ENCODE data around the gene ENOX1.

The ENOX1 gene

GRCh38 chr13:43441464-43441863 is 345.3 kb downstream of the ENOX1 start:
- no peak for DNase-seq (ENCODE audit: low read depth)
- H3K4me3 ChIP-seq (ENCODE audit: low read length) = no peak overlapping the region
- TF ChIP-seq CTCF (conservative IDR thresholded peaks at IDR 0.05; ENCODE audit: low read length) = no peak

- DNase-seq (ENCODE audit: low read depth) = no peak
- H3K4me3 ChIP-seq (ENCODE audit: low read length) = no peak overlapping the region
Observed at GRCh38 chr13:43434191-43434590, 352.6 kb downstream of the ENOX1 start.

GRCh38 chr13:43433691-43434141 is 353.1 kb downstream of the ENOX1 start:
- H3K4me3 ChIP-seq (ENCODE audit: low read length) = no peak overlapping the region
- peak; percentile 36 for DNase-seq (ENCODE audit: low read depth)
- no peak for TF ChIP-seq CTCF (conservative IDR thresholded peaks at IDR 0.05; ENCODE audit: low read length)

More at GRCh38 chr13:43434191-43434590, 352.6 kb downstream of the ENOX1 start:
- TF ChIP-seq CTCF (conservative IDR thresholded peaks at IDR 0.05; ENCODE audit: low read length) = no peak

GRCh38 chr13:43432958-43433357 is 353.8 kb downstream of the ENOX1 start:
- DNase-seq (ENCODE audit: low read depth) = peak; percentile 54
- no peak for TF ChIP-seq CTCF (conservative IDR thresholded peaks at IDR 0.05; ENCODE audit: low read length)
- no peak overlapping the region for H3K4me3 ChIP-seq (ENCODE audit: low read length)

GRCh38 chr13:43431841-43432240 is 354.9 kb downstream of the ENOX1 start:
- no peak overlapping the region for H3K4me3 ChIP-seq (ENCODE audit: low read length)
- DNase-seq (ENCODE audit: low read depth) = no peak
- TF ChIP-seq CTCF (conservative IDR thresholded peaks at IDR 0.05; ENCODE audit: low read length) = no peak

GRCh38 chr13:43431290-43431716 is 355.5 kb downstream of the ENOX1 start:
- no peak for DNase-seq (ENCODE audit: low read depth)
- H3K4me3 ChIP-seq (ENCODE audit: low read length) = no peak overlapping the region
- no peak for TF ChIP-seq CTCF (conservative IDR thresholded peaks at IDR 0.05; ENCODE audit: low read length)

- no peak for TF ChIP-seq CTCF (conservative IDR thresholded peaks at IDR 0.05; ENCODE audit: low read length)
- no peak for DNase-seq (ENCODE audit: low read depth)
- no peak overlapping the region for H3K4me3 ChIP-seq (ENCODE audit: low read length)
Observed at GRCh38 chr13:43428545-43429296, 358.1 kb downstream of the ENOX1 start.
